ENCODE data around the gene CALML4. TPM values are rescaled to one million over a fixed set of nuclear protein-coding genes. Genes with fewer than 3 reads are reported as not detected.

The CALML4 gene
- total RNA-seq, 1 donor from 2014 or later = 7.3 TPM

GRCh38 chr15:68192804-68193486, 12.2 kb downstream of the CALML4 start:
- H3K4me3 ChIP-seq = no peak overlapping the region
- no peaks in the 10 kb centered on the region for H3K9me3 ChIP-seq
- ATAC-seq (peak in 1 of 2 donors; percentile 11), DNase-seq (no peak)
- no peak overlapping the region for H3K27ac ChIP-seq
- H3K36me3 ChIP-seq = peaks cover 54% of the 10 kb centered on the region
- peaks cover 7% of the 10 kb centered on the region for H3K4me1 ChIP-seq
- intact Hi-C loops (cut with DNase I) = no loop called here
- TF ChIP-seq, protein P1, sequence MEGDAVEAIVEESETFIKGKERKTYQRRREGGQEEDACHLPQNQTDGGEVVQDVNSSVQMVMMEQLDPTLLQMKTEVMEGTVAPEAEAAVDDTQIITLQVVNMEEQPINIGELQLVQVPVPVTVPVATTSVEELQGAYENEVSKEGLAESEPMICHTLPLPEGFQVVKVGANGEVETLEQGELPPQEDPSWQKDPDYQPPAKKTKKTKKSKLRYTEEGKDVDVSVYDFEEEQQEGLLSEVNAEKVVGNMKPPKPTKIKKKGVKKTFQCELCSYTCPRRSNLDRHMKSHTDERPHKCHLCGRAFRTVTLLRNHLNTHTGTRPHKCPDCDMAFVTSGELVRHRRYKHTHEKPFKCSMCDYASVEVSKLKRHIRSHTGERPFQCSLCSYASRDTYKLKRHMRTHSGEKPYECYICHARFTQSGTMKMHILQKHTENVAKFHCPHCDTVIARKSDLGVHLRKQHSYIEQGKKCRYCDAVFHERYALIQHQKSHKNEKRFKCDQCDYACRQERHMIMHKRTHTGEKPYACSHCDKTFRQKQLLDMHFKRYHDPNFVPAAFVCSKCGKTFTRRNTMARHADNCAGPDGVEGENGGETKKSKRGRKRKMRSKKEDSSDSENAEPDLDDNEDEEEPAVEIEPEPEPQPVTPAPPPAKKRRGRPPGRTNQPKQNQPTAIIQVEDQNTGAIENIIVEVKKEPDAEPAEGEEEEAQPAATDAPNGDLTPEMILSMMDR (IDR thresholded peaks at IDR 0.05) = no peak
- no peaks in the 10 kb centered on the region for H3K27me3 ChIP-seq (ENCODE audit: low read depth)

GRCh38 chr15:68192117-68192516, 13.0 kb downstream of the CALML4 start:
- Histone ChIP-seq H3K4me1 (peaks cover 13% of the 10 kb centered on the region), H3K36me3 (peaks cover 62% of the 10 kb centered on the region), H3K27me3 (ENCODE audit: low read depth) (no peaks in the 10 kb centered on the region), H3K4me3 (no peak overlapping the region), H3K9me3 (no peaks in the 10 kb centered on the region), H3K27ac (no peak overlapping the region)
- DNase-seq (no peak), ATAC-seq (no peak)
- intact Hi-C loops (cut with DNase I) = no loop called here
- TF ChIP-seq, protein P1 (IDR thresholded peaks at IDR 0.05) = no peak

GRCh38 chr15:68191555-68191954, 13.6 kb downstream of the CALML4 start:
- Histone ChIP-seq H3K4me3 (no peak overlapping the region), H3K4me1 (peaks cover 18% of the 10 kb centered on the region), H3K27ac (no peak overlapping the region), H3K27me3 (ENCODE audit: low read depth) (no peaks in the 10 kb centered on the region), H3K36me3 (peaks cover 67% of the 10 kb centered on the region), H3K9me3 (no peaks in the 10 kb centered on the region)
- intact Hi-C loops (cut with DNase I) = no loop called here
- TF ChIP-seq, protein P1 (IDR thresholded peaks at IDR 0.05) = no peak
- ATAC-seq (peak in 1 of 2 donors; percentile 28), DNase-seq (no peak)

GRCh38 chr15:68190048-68190447, 15.1 kb downstream of the CALML4 start:
- H3K27ac ChIP-seq = no peak overlapping the region
- DNase-seq (no peak), ATAC-seq (no peak)
- no peaks in the 10 kb centered on the region for H3K9me3 ChIP-seq
- no peaks in the 10 kb centered on the region for H3K27me3 ChIP-seq (ENCODE audit: low read depth)
- TF ChIP-seq, protein P1 (IDR thresholded peaks at IDR 0.05) = no peak
- peaks cover 82% of the 10 kb centered on the region for H3K36me3 ChIP-seq
- intact Hi-C loops (cut with DNase I) = no loop called here
- no peak overlapping the region for H3K4me3 ChIP-seq
- H3K4me1 ChIP-seq = peaks cover 20% of the 10 kb centered on the region

DNA sequence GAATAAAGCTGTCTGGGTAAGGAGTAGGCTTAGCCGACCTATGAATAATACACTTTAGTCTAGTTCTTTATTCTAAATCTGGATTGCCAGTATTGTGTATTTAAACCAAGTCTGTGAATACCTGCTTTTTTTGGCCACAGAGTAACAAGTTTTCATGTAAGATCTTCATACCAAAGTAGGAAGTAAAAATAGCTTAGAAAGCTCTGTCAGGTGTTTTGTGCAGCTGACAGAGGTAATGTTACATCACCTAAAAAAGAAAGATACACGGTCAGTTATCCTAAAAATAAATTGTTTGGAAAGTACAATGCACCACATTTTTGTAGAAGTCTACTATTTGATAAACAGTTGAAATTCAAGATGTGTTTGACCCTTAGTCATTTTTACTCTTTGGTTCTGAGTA, 16.5 kb downstream of the CALML4 start:
- peaks cover 89% of the 10 kb centered on the region for H3K36me3 ChIP-seq

More for the DNA sequence above, 16.5 kb downstream of the CALML4 start:
- no peak overlapping the region for H3K4me3 ChIP-seq
- no peaks in the 10 kb centered on the region for H3K9me3 ChIP-seq
- ATAC-seq = no peak
- peak overlapping the region; percentile 3 for H3K27ac ChIP-seq
- peaks cover 20% of the 10 kb centered on the region for H3K4me1 ChIP-seq
- H3K27me3 ChIP-seq (ENCODE audit: low read depth) = no peaks in the 10 kb centered on the region
- DNase-seq = no peak
- intact Hi-C loops (cut with DNase I) = no loop called here
- TF ChIP-seq, protein P1 (IDR thresholded peaks at IDR 0.05) = no peak

All from lower lobe of right lung (tissue), 2 donors.